Measurements from ENCODE around the gene CDKAL1. TPM values are rescaled to one million over a fixed set of nuclear protein-coding genes. Genes with fewer than 3 reads are reported as not detected.
A peak's percentile ranks its signal among the peaks of the same experiment; 100 is the strongest.

Gene CDKAL1
- total RNA-seq, 1 experiment from 2014 or later: 13.8 TPM

GRCh38 chr6:21003780-21004541, 469.7 kb downstream of the CDKAL1 start:
- TF ChIP-seq EZH2phosphoT487 (IDR thresholded peaks at IDR 0.05; ENCODE audit: borderline replicate concordance, low read length): no peak
- TF ChIP-seq, protein P1, sequence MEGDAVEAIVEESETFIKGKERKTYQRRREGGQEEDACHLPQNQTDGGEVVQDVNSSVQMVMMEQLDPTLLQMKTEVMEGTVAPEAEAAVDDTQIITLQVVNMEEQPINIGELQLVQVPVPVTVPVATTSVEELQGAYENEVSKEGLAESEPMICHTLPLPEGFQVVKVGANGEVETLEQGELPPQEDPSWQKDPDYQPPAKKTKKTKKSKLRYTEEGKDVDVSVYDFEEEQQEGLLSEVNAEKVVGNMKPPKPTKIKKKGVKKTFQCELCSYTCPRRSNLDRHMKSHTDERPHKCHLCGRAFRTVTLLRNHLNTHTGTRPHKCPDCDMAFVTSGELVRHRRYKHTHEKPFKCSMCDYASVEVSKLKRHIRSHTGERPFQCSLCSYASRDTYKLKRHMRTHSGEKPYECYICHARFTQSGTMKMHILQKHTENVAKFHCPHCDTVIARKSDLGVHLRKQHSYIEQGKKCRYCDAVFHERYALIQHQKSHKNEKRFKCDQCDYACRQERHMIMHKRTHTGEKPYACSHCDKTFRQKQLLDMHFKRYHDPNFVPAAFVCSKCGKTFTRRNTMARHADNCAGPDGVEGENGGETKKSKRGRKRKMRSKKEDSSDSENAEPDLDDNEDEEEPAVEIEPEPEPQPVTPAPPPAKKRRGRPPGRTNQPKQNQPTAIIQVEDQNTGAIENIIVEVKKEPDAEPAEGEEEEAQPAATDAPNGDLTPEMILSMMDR (conservative IDR thresholded peaks at IDR 0.05; ENCODE audit: low read depth, low read length): no peak
- H3K9me2 ChIP-seq (replicated peaks; ENCODE audit: low read length): no peaks in the 10 kb centered on the region
- peak overlapping the region; percentile 58 for H3K9ac ChIP-seq (ENCODE audit: low read length)
- no peaks in the 10 kb centered on the region for H4K20me1 ChIP-seq (ENCODE audit: low read length)
- H3K4me2 ChIP-seq (ENCODE audit: low read length): peak overlapping the region; percentile 40
- H2AFZ ChIP-seq (ENCODE audit: low read length): peak overlapping the region; percentile 61
- H3K27ac ChIP-seq (ENCODE audit: low read length): peak overlapping the region; percentile 79
- H3K79me2 ChIP-seq (ENCODE audit: low read length): no peaks in the 10 kb centered on the region
- H3K4me3 ChIP-seq (ENCODE audit: low read length): peak overlapping the region; percentile 34; the same call in 1 of the 2 replicates
- H3K9me3 ChIP-seq (ENCODE audit: low read length): no peaks in the 10 kb centered on the region
- peak; percentile 93 for DNase-seq
- H3K36me3 ChIP-seq (ENCODE audit: low read depth, low read length): 0 out of 2 replicates have a peak, but pooled peaks cover 6% of the 10 kb centered on the region
- ChIA-PET CTCF (interaction anchor here (0.6 kb wide), 3 partner anchors 16 to 1981 kb away, joined by 3 to 4 read pairs (median 4); no protein-coding TSS in a partner anchor), POLR2A (ENCODE audit: unreplicated experiment) (interaction anchor here (0.8 kb wide), 1 partner anchor 18 kb away, joined by 5 read pairs; no protein-coding TSS in a partner anchor)
- ATAC-seq: peak; percentile 68
- peaks cover 5% of the 10 kb centered on the region for H3F3A ChIP-seq (ENCODE audit: low read length, unreplicated experiment)
- intact Hi-C loops (cut with micrococcal nuclease): loop anchor here (1.0 to 5.0 kb wide), 3 partner anchors 57 to 352 kb away; no protein-coding TSS in a partner anchor
- TSS peak; percentile 64 for BruUV-seq (replicated peaks)
- H3K27me3 ChIP-seq (ENCODE audit: low read length): no peaks in the 10 kb centered on the region
- H3K4me1 ChIP-seq (ENCODE audit: insufficient read depth, low read length): peaks cover 49% of the 10 kb centered on the region

- H3K4me1 ChIP-seq (ENCODE audit: insufficient read depth, low read length): peaks cover 49% of the 10 kb centered on the region
- H3K27me3 ChIP-seq (ENCODE audit: low read length): no peaks in the 10 kb centered on the region
- peak overlapping the region; percentile 59 for H3K4me2 ChIP-seq (ENCODE audit: low read length)
- ATAC-seq (peak; percentile 85), DNase-seq (peak; percentile 98)
- BruUV-seq (replicated peaks): TSS peak; percentile 28
- ChIA-PET POLR2A (ENCODE audit: unreplicated experiment) (no interaction called here), CTCF (interaction anchor here (0.6 to 0.8 kb wide), 2 partner anchors 128 to 638 kb away, joined by 3 to 4 read pairs; no protein-coding TSS in a partner anchor)
- peak overlapping the region; percentile 7 for H3K4me3 ChIP-seq (ENCODE audit: low read length)
- no peaks in the 10 kb centered on the region for H3K36me3 ChIP-seq (ENCODE audit: low read depth, low read length)
- H3K9me3 ChIP-seq (ENCODE audit: low read length): no peaks in the 10 kb centered on the region
- peaks cover 5% of the 10 kb centered on the region for H3F3A ChIP-seq (ENCODE audit: low read length, unreplicated experiment)
- peak overlapping the region; percentile 79 for H3K27ac ChIP-seq (ENCODE audit: low read length)
- peak overlapping the region; percentile 58 for H3K9ac ChIP-seq (ENCODE audit: low read length)
- H3K9me2 ChIP-seq (replicated peaks; ENCODE audit: low read length): no peaks in the 10 kb centered on the region
- no peaks in the 10 kb centered on the region for H4K20me1 ChIP-seq (ENCODE audit: low read length)
- TF ChIP-seq EZH2 (IDR thresholded peaks at IDR 0.05; ENCODE audit: low read length, unreplicated experiment): no peak
- no peak for TF ChIP-seq EZH2phosphoT487 (IDR thresholded peaks at IDR 0.05; ENCODE audit: borderline replicate concordance, low read length)
- TF ChIP-seq, protein P1 (conservative IDR thresholded peaks at IDR 0.05; ENCODE audit: low read depth, low read length): no peak
- H3K79me2 ChIP-seq (ENCODE audit: low read length): no peaks in the 10 kb centered on the region
- H2AFZ ChIP-seq (ENCODE audit: low read length): no peak overlapping the region
- intact Hi-C loops (cut with micrococcal nuclease): loop anchor here (1.0 to 5.0 kb wide), 2 partner anchors 16 to 84 kb away; no protein-coding TSS in a partner anchor
Measured at GRCh38 chr6:21005816-21006570, 471.7 kb downstream of the CDKAL1 start.
